Astrocyte (in vitro differentiated cells and primary cell): ENCODE measurements around the gene ACACA. TPM values are rescaled to one million over a fixed set of nuclear protein-coding genes. Genes with fewer than 3 reads are reported as not detected.

Source experiments
- DNase-seq: peaks from one replicate; pipeline ENCODE4 v3.0.0-alpha.2; 2010; ENCODE audit warnings: low read depth
- FAIRE-seq: peaks from 2 replicates; lab custom pipeline; 2011; peaks lifted over from hg19 to GRCh38; lab: Jason Lieb, UNC
- H2AFZ ChIP-seq: 2 replicates; pipeline ENCODE4 v1.6.0; 2012; ENCODE audit warnings: low read depth, low read length, inconsistent platforms
- H3K27ac ChIP-seq: 2 replicates; pipeline ENCODE4 v1.5.1; 2011; ENCODE audit warnings: low read depth, low read length, inconsistent platforms
- H3K27me3 ChIP-seq: 2 replicates; pipeline ENCODE4 v1.6.0; 2011; ENCODE audit warnings: low read length, inconsistent platforms; ENCODE audit not compliant: insufficient read depth
- H3K36me3 ChIP-seq: 2 replicates; pipeline ENCODE4 v1.5.1; 2011; ENCODE audit warnings: low read length, inconsistent platforms; ENCODE audit not compliant: insufficient read depth
- H3K4me1 ChIP-seq: 2 replicates; pipeline ENCODE4 v1.5.1; 2011; ENCODE audit warnings: low read length, inconsistent platforms; ENCODE audit not compliant: insufficient read depth
- H3K4me2 ChIP-seq: 2 replicates; pipeline ENCODE4 v1.6.0; 2012; ENCODE audit warnings: low read length, inconsistent platforms
- H3K4me3 ChIP-seq: 2 replicates; pipeline ENCODE4 v1.5.1; 2011; ENCODE audit warnings: low read depth, mild to moderate bottlenecking, low read length, inconsistent platforms; ENCODE audit not compliant: insufficient read depth
- H3K79me2 ChIP-seq: 2 replicates; pipeline ENCODE4 v1.6.0; 2012; ENCODE audit warnings: mild to moderate bottlenecking, low read length, inconsistent platforms; ENCODE audit not compliant: insufficient read depth
- H3K9ac ChIP-seq: 2 replicates; pipeline ENCODE4 v1.6.0; 2012; ENCODE audit warnings: mild to moderate bottlenecking, low read length, inconsistent platforms
- H3K9me3 ChIP-seq: 2 replicates; pipeline ENCODE4 v1.5.1; 2012; ENCODE audit warnings: low read depth, mild to moderate bottlenecking, low read length, inconsistent platforms; ENCODE audit not compliant: insufficient read depth
- H4K20me1 ChIP-seq: 2 replicates; pipeline ENCODE4 v1.6.0; 2012; ENCODE audit warnings: low read length, inconsistent platforms; ENCODE audit not compliant: insufficient read depth
- H3K27ac Mint-ChIP-seq: one replicate; pipeline ENCODE4 v1.8.0; 2021; ENCODE audit warnings: mild to moderate bottlenecking, mixed read lengths; ENCODE audit not compliant: unreplicated experiment
- H3K27me3 Mint-ChIP-seq: one replicate; pipeline ENCODE4 v1.8.0; 2021; ENCODE audit warnings: low read depth, mixed read lengths; ENCODE audit not compliant: unreplicated experiment
- H3K36me3 Mint-ChIP-seq: one replicate; pipeline ENCODE4 v1.8.0; 2021; ENCODE audit warnings: low read depth, mixed read lengths; ENCODE audit not compliant: unreplicated experiment
- H3K4me1 Mint-ChIP-seq: one replicate; pipeline ENCODE4 v1.8.0; 2021; ENCODE audit warnings: low read depth, mixed read lengths; ENCODE audit not compliant: unreplicated experiment
- H3K4me3 Mint-ChIP-seq: one replicate; pipeline ENCODE4 v1.8.0; 2021; ENCODE audit warnings: mild to moderate bottlenecking, moderate library complexity, mixed read lengths; ENCODE audit not compliant: unreplicated experiment
- H3K9me3 Mint-ChIP-seq: one replicate; pipeline ENCODE4 v1.8.0; 2021; ENCODE audit warnings: mild to moderate bottlenecking, mixed read lengths; ENCODE audit not compliant: unreplicated experiment
- EZH2 ChIP-seq: IDR thresholded peaks from 2 replicates; pipeline ENCODE4 v1.6.1; 2012; ENCODE audit warnings: mild to moderate bottlenecking, low read length, inconsistent platforms; ENCODE audit not compliant: insufficient read depth
- total RNA-seq: library from RNA; stranded (reverse); gene quantifications from 2 replicates; pipeline ENCODE4 v1.2.1, GENCODE V29; 2021
- TF ChIP-seq, protein P1 (sequence below): IDR thresholded peaks from 2 replicates; pipeline ENCODE4 v1.5.1; 2011; ENCODE audit warnings: low read depth, mild to moderate bottlenecking, inconsistent platforms, low read length, moderate library complexity; ENCODE audit not compliant: insufficient read depth

The ACACA gene
- total RNA-seq, 1 donor from 2014 or later: 88.3 TPM

DNA sequence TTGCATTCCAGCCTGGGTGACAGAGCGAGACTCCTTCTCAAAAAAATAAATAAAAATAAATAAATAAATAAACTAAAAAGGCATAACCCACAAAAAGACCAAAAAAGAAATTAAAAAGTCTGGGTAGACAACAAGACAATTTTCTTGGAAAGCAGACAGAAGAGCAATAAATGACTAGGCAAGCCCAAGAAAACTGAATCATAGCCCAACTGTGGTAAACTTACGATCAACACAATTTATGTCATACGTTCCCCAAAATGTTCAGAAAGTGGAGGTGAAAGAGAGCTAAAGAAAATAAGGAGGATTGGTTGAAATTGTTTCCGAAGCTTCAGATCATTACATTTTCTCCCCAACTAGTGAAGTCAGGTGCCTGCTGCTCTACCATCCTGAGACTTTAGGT lies 62.1 kb downstream of the ACACA start:
- H3K4me3 ChIP-seq: no peak overlapping the region
- no peak overlapping the region for H3K27ac ChIP-seq
- peaks cover 2% of the 10 kb centered on the region for H3K36me3 ChIP-seq
- no peak for TF ChIP-seq EZH2
- TF ChIP-seq, protein P1, sequence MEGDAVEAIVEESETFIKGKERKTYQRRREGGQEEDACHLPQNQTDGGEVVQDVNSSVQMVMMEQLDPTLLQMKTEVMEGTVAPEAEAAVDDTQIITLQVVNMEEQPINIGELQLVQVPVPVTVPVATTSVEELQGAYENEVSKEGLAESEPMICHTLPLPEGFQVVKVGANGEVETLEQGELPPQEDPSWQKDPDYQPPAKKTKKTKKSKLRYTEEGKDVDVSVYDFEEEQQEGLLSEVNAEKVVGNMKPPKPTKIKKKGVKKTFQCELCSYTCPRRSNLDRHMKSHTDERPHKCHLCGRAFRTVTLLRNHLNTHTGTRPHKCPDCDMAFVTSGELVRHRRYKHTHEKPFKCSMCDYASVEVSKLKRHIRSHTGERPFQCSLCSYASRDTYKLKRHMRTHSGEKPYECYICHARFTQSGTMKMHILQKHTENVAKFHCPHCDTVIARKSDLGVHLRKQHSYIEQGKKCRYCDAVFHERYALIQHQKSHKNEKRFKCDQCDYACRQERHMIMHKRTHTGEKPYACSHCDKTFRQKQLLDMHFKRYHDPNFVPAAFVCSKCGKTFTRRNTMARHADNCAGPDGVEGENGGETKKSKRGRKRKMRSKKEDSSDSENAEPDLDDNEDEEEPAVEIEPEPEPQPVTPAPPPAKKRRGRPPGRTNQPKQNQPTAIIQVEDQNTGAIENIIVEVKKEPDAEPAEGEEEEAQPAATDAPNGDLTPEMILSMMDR: no peak
- H3K27me3 ChIP-seq: no peaks in the 10 kb centered on the region
- FAIRE-seq (no peak), DNase-seq (no peak)
- H3K27ac Mint-ChIP-seq: no peak overlapping the region
- H3K4me2 ChIP-seq: no peak overlapping the region
- peaks cover 3% of the 10 kb centered on the region for H3K4me1 Mint-ChIP-seq
- H3K4me3 Mint-ChIP-seq: no peak overlapping the region
- H3K79me2 ChIP-seq: peaks cover 71% of the 10 kb centered on the region
- no peaks in the 10 kb centered on the region for H3K4me1 ChIP-seq
- peaks cover 3% of the 10 kb centered on the region for H3K36me3 Mint-ChIP-seq
- no peak overlapping the region for H2AFZ ChIP-seq
- H4K20me1 ChIP-seq: peaks cover 59% of the 10 kb centered on the region
- no peak overlapping the region for H3K9ac ChIP-seq
- H3K9me3 Mint-ChIP-seq: no peaks in the 10 kb centered on the region
- no peaks in the 10 kb centered on the region for H3K27me3 Mint-ChIP-seq
- no peaks in the 10 kb centered on the region for H3K9me3 ChIP-seq

GRCh38 chr17:37342589-37342988 lies 64.0 kb downstream of the ACACA start:
- Mint-ChIP-seq H3K36me3 (peaks cover 3% of the 10 kb centered on the region), H3K9me3 (no peaks in the 10 kb centered on the region), H3K27ac (no peak overlapping the region), H3K27me3 (no peaks in the 10 kb centered on the region), H3K4me3 (no peak overlapping the region), H3K4me1 (peaks cover 10% of the 10 kb centered on the region)
- no peak overlapping the region for H3K27ac ChIP-seq
- no peak overlapping the region for H3K9ac ChIP-seq
- peaks cover 61% of the 10 kb centered on the region for H3K79me2 ChIP-seq
- no peak overlapping the region for H3K4me3 ChIP-seq
- no peaks in the 10 kb centered on the region for H3K9me3 ChIP-seq
- DNase-seq (no peak), FAIRE-seq (no peak)
- H3K4me1 ChIP-seq: no peaks in the 10 kb centered on the region
- no peak for TF ChIP-seq EZH2
- TF ChIP-seq, protein P1: no peak
- H3K4me2 ChIP-seq: no peak overlapping the region
- H3K27me3 ChIP-seq: no peaks in the 10 kb centered on the region
- peaks cover 57% of the 10 kb centered on the region for H4K20me1 ChIP-seq
- peaks cover 2% of the 10 kb centered on the region for H3K36me3 ChIP-seq
- H2AFZ ChIP-seq: no peak overlapping the region

DNA sequence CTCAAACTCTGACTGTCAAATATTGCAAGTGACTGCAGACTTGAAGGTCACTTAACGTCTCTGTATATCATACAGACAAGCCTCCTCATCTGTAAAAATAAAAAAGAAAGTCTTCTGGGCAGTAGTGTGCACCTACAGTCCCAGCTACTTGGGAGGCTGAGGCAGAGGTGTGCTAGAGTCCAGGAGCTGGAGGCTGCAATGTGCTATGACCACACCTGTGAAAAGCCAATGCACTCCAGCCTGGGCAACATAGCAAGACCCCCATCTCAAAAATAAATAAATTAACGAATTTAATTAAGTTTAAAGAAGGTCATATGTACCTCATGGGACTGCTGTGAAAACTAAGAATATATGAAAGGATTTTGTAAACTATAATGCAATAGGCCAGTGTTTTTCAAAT lies 65.8 kb downstream of the ACACA start:
- no peak overlapping the region for H3K27ac Mint-ChIP-seq
- H3K27ac ChIP-seq: no peak overlapping the region
- no peaks in the 10 kb centered on the region for H3K9me3 ChIP-seq
- peaks cover 10% of the 10 kb centered on the region for H3K4me1 Mint-ChIP-seq
- no peaks in the 10 kb centered on the region for H3K9me3 Mint-ChIP-seq
- TF ChIP-seq, protein P1: no peak
- no peak for TF ChIP-seq EZH2
- peaks cover 49% of the 10 kb centered on the region for H4K20me1 ChIP-seq
- H2AFZ ChIP-seq: no peak overlapping the region
- H3K4me3 ChIP-seq: no peak overlapping the region
- no peak for FAIRE-seq
- H3K36me3 ChIP-seq: peaks cover 8% of the 10 kb centered on the region
- no peaks in the 10 kb centered on the region for H3K27me3 Mint-ChIP-seq
- DNase-seq: no peak
- H3K79me2 ChIP-seq: peaks cover 62% of the 10 kb centered on the region
- H3K4me2 ChIP-seq: no peak overlapping the region
- H3K4me1 ChIP-seq: no peaks in the 10 kb centered on the region
- no peak overlapping the region for H3K4me3 Mint-ChIP-seq
- H3K36me3 Mint-ChIP-seq: peaks cover 9% of the 10 kb centered on the region
- no peaks in the 10 kb centered on the region for H3K27me3 ChIP-seq
- no peak overlapping the region for H3K9ac ChIP-seq
